IPS DF 19.7 (cell line): ENCODE results near the gene ZNF576.
"Not testable (repeated sequence)": the region's sequence is repeated elsewhere in the genome, so short reads cannot be mapped to it uniquely, and the experiment has no call there.

Experiments used
- DNase-seq: peaks from one replicate; pipeline ENCODE4 v3.0.0-alpha.2; 2013; ENCODE audit warnings: low read depth, low spot score

The ZNF576 gene

GRCh38 chr19:43599635-43600295, 3.4 kb downstream of the ZNF576 start:
- DNase-seq: no peak

DNA sequence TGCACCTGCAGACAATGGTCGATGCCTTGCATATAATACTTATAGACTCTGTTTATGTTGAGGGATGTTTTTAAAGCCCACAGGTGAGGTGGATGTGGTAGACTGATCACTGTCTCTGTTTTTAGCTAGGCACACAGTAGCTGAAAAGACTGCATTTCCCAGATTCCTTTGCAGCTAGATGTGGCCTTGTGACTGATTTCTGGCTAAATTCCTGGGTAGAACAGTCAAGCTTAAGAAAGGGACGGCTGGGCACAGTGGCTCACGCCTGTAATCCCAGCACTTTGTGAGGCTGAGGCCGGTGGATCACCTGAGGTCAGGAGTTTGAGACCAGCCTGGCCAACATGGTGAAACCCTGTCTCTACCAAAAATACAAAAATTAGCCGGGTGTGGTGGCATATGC, 3.9 kb downstream of the ZNF576 start:
- DNase-seq: not testable (repeated sequence)

- no peak for DNase-seq
These were observed 9.6 kb downstream of the ZNF576 start for GRCh38 chr19:43605875-43606568.

GRCh38 chr19:43606569-43607229, 10.3 kb downstream of the ZNF576 start:
- no peak for DNase-seq

DNA sequence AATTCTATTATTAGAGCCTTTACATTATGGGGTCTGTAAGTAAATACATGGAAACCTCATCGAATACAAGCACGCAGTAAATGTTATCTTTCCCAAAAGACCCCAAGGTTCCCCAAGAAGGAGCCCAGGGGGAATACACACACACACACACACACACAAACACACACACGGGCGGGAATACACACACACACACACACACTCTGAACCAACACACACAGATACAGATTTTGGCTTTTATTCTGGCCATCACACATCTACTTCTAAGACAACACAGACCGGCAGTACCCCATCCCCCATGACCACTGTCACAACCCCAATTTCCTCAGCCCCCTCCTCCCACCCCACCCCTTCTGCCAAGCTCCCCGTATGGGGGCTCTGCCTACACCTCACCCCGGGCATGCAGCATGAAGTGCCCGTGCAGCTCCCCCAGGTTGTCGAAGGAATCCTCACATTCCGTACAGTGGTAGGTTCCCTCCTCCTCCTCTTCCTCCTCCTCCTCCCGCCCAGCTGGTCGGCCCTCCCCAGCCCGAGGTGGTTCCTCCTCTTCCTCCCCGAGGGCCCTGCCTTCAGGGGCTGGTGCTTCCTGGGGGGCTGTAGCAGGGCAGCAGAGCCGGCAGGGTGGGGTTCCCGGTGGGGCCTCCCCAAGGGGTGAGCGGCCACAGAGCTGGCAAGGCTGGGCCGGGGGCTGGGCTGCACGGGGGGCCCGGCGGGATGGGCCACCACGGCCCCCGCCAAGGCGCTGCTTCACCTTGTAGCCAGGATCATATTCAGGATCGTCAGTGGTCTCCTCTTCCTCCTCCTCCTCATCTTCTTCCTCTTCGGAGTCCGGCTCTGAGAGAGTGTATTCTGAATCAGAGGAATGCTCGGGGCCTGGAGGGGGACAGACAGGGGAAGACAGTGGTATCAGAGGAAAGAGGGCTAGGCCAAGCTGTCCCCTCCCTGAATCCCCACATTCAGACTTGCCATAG, 11.1 kb downstream of the ZNF576 start:
- no peak for DNase-seq

- DNase-seq: no peak
These were observed 13.5 kb downstream of the ZNF576 start for GRCh38 chr19:43609872-43610271.

DNA sequence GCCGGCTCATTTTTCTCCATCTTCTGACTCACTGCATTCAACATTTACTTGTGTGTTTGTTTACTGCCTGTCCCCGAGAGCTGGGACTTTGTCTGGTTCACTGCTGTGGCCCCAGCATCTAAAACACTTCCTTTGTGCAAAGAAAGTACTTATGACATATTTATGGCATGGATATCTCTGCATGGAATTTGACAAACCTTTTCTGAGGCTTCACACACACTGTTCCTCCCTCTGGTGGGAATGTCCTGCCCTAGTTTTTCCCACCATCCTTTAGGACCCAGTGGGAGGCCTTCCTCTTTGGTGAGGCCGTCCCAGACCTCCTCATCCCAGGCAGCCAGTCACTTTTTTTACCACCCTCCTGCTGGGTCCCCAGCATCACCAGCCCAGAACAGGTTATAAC, 14.1 kb downstream of the ZNF576 start:
- no peak for DNase-seq

GRCh38 chr19:43611788-43612187, 15.4 kb downstream of the ZNF576 start, which contains the start of gene SRRM5:
SRRM5 (plus strand) TSS chr19:43612088; CDS start chr19:43612122, 34 bp downstream.
- DNase-seq: no peak

DNA sequence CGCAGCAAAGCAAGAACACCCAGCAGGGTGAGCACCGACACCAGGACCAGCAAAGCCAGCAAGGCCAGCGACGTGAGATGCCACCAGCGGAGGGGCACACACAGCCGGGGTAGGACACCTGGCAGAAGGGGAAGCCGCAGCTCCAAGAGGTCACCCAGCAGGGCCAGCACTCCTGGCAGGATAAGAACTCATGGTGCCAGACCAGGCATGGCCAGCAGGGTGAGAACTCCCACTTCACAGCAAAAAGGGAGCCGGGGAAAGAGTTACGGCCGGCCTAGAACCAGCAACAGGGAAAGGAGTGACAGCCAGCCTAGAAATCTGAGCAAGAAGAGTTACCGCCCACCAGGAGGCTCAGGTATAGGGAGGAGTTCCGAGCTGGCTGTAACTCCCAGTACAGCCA, 16.0 kb downstream of the ZNF576 start:
- no peak for DNase-seq

- DNase-seq: no peak
These were observed 19.9 kb downstream of the ZNF576 start for GRCh38 chr19:43616306-43616705.

GRCh38 chr19:43616954-43617353, 20.6 kb downstream of the ZNF576 start:
- no peak for DNase-seq

GRCh38 chr19:43618921-43619261, 22.5 kb downstream of the ZNF576 start:
- DNase-seq: no peak

GRCh38 chr19:43619262-43620060, 23.1 kb downstream of the ZNF576 start, which contains the start of gene ZNF428:
ZNF428 (minus strand) TSS chr19:43619629; CDS start chr19:43614304, 5,325 bp downstream.
- DNase-seq: peak; percentile 84

GRCh38 chr19:43620061-43621001, 23.9 kb downstream of the ZNF576 start:
- no peak for DNase-seq

DNA sequence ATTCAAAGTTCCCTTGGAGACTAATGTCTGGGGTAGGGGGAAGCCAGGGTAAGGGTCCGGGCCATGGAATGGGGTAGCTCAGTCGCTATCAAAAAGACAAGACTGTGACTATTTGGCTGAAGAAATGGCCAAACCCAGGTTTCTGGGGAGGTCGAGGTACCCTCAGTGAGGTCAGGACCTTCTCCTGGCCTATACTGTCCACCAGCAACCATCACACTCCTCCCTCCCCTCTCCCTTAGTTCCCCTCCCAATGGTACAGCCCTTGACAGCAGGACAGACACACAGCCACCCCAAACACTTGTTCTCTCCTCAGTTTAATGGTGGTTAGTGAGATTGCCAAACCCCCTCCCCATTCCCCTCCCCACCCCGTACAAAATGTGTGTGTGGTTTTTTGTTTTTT, 25.7 kb downstream of the ZNF576 start:
- no peak for DNase-seq

- DNase-seq: no peak
These were observed 26.6 kb downstream of the ZNF576 start for GRCh38 chr19:43622956-43623355.

DNA sequence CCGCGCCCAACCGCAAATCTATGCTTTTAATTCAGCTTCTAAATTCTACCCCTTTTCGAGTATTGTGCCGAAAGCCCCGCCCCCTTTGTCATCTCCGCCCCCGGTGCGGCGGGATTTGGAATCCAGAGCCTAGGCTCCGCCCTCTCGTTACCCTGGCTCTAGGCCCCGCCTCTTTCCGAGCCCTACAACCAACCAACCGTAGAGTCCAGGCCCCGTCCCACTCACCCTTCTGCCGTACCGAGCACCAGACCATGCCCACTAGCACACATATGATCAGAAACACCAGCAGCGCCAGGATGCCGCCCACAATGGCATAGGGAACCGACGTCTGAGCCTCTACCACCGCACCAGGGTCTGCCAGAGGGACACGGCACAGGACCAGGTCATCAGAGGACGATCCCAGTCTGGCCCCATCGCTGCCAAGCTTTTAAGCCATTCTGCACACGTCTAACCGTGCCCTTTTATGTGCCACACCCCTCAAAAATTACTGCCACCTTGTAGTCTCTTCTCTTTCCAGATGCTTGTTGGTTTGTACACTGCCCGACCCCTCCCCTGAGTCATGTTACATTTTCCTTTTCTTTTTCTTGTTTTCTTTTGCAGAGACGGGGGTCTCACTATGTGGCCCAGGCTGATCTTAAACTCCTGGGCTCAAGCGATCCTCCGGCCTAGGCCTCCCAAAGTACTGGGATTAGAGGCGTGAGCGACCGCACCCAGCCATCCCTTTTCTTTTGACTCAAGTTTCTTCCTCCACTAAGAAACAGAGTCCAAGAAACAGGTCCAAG, 27.7 kb downstream of the ZNF576 start:
- peak; percentile 15 for DNase-seq

- peak; percentile 69 for DNase-seq
These were observed 28.5 kb downstream of the ZNF576 start for GRCh38 chr19:43624933-43625332.
